Measurements from ENCODE around the gene KRTAP10-5.
"Not testable (repeated sequence)": the region's sequence is repeated elsewhere in the genome, so short reads cannot be mapped to it uniquely, and the experiment has no call there.

DNA sequence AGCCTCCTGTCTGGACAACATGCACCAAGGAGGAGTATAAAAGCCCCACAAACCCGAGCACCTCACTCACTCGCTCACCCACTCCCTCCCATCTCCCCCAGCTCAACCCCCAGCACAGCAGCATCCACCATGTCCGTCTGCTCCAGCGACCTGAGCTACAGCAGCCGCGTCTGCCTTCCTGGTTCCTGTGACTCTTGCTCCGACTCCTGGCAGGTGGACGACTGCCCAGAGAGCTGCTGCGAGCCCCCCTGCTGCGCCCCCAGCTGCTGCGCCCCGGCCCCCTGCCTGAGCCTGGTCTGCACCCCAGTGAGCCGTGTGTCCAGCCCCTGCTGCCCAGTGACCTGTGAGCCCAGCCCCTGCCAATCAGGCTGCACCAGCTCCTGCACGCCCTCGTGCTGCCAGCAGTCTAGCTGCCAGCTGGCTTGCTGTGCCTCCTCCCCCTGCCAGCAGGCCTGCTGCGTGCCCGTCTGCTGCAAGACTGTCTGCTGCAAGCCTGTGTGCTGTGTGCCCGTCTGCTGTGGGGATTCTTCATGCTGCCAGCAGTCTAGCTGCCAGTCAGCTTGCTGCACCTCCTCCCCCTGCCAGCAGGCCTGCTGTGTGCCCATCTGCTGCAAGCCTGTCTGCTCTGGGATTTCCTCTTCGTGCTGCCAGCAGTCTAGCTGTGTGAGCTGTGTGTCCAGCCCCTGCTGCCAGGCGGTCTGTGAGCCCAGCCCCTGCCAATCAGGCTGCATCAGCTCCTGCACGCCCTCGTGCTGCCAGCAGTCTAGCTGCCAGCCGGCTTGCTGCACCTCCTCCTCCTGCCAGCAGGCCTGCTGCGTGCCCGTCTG lies 6.6 kb downstream of the KRTAP10-5 start, which contains the start of gene KRTAP10-4:
- not testable (repeated sequence) for TF ChIP-seq POLR2A, CTCF, EP300 (IDR thresholded peaks at IDR 0.05)

All from tibial nerve (tissue), 4 donors.